Motor neuron (in vitro differentiated cells): ENCODE measurements around the gene BRWD1. TPM values are rescaled to one million over a fixed set of nuclear protein-coding genes. Genes with fewer than 3 reads are reported as not detected.

Experiments used
- ATAC-seq, 8 experiments: fragments of 200-7000 bp; cut with Tn5 transposase; replicated peaks in 6 of 8; 2 replicates each; pipeline ENCODE4 v1.8.0; 2021; ENCODE audit warnings: mild to moderate bottlenecking in 8 of 8, moderate library complexity in 8 of 8
- H3K27ac ChIP-seq, 2 donors: fragments of 250-450 bp; sonication (Bioruptor Pico); 2 replicates each; pipeline ENCODE4 v1.9.0; 2021; ENCODE audit warnings: antibody characterized with exemption in 2 of 2, mild to moderate bottlenecking in 2 of 2, moderate library complexity in 1 of 2
- H3K4me1 ChIP-seq, 2 donors: fragments of 250-450 bp; sonication (Bioruptor Pico); replicated peaks in 1 of 2; 2 replicates each; pipeline ENCODE4 v1.6.1; 2021; ENCODE audit warnings: antibody characterized with exemption in 2 of 2, mild to moderate bottlenecking in 2 of 2, moderate library complexity in 1 of 2
- H3K4me3 ChIP-seq, 5 donors: fragments of 250-450 bp; sonication (Bioruptor Pico); 2 replicates each; pipeline ENCODE4 v1.9.0; 2021; ENCODE audit warnings: antibody characterized with exemption in 5 of 5, mild to moderate bottlenecking in 5 of 5, moderate library complexity in 4 of 5
- WGBS, 10 experiments: fragments of 450-650 bp; shearing (Covaris generic); methylation state at CpG; one replicate each; pipeline ENCODE4 v1.0.0; 2022; 5-methylcytosine and 5-hydroxymethylcytosine counted together
- in situ Hi-C, 9 experiments: fragments of 400-800 bp; cut with MboI; loops; one replicate each; pipeline ENCODE4 v1.15.0; 2021; ENCODE audit warnings: low sequenced_read_pairs in 9 of 9, low pct_unique_long_range_greater_than_20kb in 2 of 9; ENCODE audit not compliant: unreplicated experiment in 9 of 9
- total RNA-seq, 8 experiments: library from RNA; unstranded; fragments of 300-600 nt; gene quantifications; 2 replicates each; pipeline versions ENCODE4 v1.2.3 to v1.2.4, GENCODE V29; 2022

Gene BRWD1
- 10 to 100 TPM; 32.5 to 92.8 (median 71.6) TPM for total RNA-seq

- 0 to 2% (median 0%) methylated on average over 2 to 8 of the region's 78 CpGs; no CpG with 5 or more reads in 7 of the 10 experiments for WGBS, 10 experiments
- Histone ChIP-seq H3K4me1 (peaks cover 5 to 10% of the 10 kb centered on the region in 2 donors), H3K4me3 (peak within 1 kb of the TSS; percentile 55 to 95 (median 79)), H3K27ac (peak within 1 kb of the TSS; percentile 99)
- ATAC-seq, result peak; percentile 64 to 75 (median 68)
- in situ Hi-C loops, result no loop called here
These were observed at the start of gene BRWD1 for GRCh38 chr21:39313571-39314142. Gene BRWD1 (minus strand): TSS chr21:39313632. CDS start chr21:39313491, 141 bp downstream.

GRCh38 chr21:39362733-39363132 lies 49.3 kb upstream of the BRWD1 start:
- no peak for ATAC-seq
- no peak overlapping the region for H3K4me3 ChIP-seq
- H3K27ac ChIP-seq, result no peak overlapping the region
- no peaks in the 10 kb centered on the region for H3K4me1 ChIP-seq
- 71 to 100% (median 81%) methylated on average over 1 to 3 of the region's 3 CpGs; no CpG with 5 or more reads in 3 of the 10 experiments for WGBS, 10 experiments
- in situ Hi-C loops, result no loop called here

GRCh38 chr21:39359382-39359781 lies 46.0 kb upstream of the BRWD1 start:
- no peak overlapping the region for H3K27ac ChIP-seq
- no peaks in the 10 kb centered on the region for H3K4me1 ChIP-seq
- ATAC-seq, result no peak
- in situ Hi-C loops, result no loop called here
- H3K4me3 ChIP-seq, result no peak overlapping the region
- 59 to 90% (median 77%) methylated on average over 1 to 3 of the region's 4 CpGs; no CpG with 5 or more reads in 2 of the 10 experiments for WGBS, 10 experiments

- no peak for ATAC-seq
These were observed 39.9 kb upstream of the BRWD1 start for GRCh38 chr21:39353295-39353694.

DNA sequence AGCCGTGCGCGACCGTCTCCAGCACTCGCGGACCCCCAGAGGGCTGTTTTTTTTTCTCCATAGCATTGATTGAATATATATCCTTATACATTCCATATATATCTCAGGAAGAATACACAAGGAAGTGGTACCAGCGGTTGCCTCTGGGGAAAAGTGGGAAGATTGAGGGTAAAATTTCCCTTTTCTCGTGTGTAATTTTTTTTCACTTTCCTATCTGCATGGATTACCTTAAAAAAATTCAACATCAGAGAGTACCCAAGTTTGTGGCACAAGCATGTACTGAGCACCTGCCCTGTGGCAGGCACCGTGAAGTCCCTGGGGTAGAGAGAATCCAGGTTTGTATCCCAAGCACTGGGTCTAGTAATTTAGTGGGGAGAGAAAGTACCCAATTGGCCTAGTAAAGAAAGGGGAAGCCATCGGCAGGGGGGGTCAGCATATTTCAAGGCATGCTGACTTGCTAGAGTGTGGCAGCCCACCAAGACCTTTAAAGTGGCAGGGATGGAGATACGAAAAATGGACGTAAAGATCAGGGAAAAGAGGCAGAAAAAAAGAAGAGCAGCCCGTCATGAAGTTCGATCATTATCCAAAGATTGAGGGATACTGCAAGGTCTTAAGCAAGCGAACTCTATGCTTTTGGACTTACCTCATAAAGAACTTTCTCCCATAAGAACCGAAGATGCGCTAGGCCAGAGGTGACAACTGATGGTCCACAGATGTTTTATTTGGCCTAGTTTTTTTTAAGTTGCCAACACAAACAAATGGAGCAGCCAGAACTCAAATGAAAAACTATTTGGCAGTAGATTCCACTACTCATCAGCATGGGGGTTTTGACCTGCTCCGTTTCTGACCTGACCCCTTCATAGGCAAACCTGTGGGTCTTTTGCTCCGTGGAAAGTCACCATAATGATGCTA lies 36.9 kb upstream of the BRWD1 start:
- WGBS, 10 experiments, result 53 to 100% (median 81%) methylated on average over 1 to 15 of the region's 19 CpGs
- H3K4me3 ChIP-seq, result peak overlapping the region; percentile 36 to 54 (median 40)
- in situ Hi-C loops, result no loop called here
- peaks cover 13 to 20% of the 10 kb centered on the region in 2 donors for H3K4me1 ChIP-seq
- H3K27ac ChIP-seq, result peak overlapping the region; percentile 81
- ATAC-seq, result no peak

More at GRCh38 chr21:39353295-39353694, 39.9 kb upstream of the BRWD1 start:
- 0 to 100% (median 82%) methylated on average over 1 to 3 of the region's 3 CpGs for WGBS, 10 experiments
- peaks cover 0 to 5% of the 10 kb centered on the region in 2 donors for H3K4me1 ChIP-seq
- H3K4me3 ChIP-seq, result no peak overlapping the region
- H3K27ac ChIP-seq, result no peak overlapping the region
- in situ Hi-C loops, result no loop called here

DNA sequence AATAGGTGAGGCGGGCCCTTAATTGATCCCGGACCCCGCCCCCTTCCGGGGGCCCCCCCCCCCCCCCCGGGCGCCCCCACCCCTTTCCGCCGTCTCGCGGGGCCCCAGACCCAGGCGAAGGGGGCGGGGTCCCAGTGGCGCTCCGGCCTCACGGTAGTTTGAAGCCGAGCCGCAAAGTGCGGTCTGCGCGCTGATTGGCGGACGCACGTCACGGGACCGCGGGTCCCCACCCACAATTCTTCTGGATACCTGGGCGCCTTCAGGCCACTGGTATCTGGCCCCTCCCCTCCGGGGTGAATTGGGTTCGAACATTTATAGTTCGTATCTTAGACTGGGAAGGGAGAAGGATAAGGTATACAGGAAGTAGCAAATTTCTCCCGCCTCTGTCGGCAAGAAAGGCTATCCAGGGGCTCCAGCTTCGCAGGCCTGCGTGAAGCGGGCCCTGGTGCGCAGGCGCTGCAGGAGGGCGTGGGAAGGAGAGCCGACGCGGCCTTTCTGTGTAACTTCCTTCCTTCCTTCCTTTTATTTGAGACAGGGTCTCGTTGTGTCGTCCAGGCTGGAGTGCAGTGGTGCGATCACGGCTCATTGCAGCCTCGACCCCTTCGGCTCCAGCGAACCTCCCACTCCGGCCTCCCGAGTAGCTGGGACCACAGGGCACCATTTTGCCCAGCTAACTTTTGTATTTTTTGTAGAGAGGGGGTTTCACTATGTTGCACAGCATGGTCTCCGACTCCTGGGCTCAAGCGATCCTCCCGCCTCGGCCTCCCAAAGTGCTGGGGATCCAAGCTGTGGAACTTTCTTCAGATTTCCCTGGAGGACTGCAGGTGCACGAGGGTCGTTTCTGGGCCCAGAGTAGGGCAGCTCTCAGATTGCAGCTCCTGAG lies 36.0 kb upstream of the BRWD1 start:
- Histone ChIP-seq H3K27ac (peak overlapping the region; percentile 81), H3K4me1 (peaks cover 19 to 26% of the 10 kb centered on the region in 2 donors), H3K4me3 (peak overlapping the region; percentile 36 to 54 (median 40))
- in situ Hi-C loops, result no loop called here
- WGBS, 10 experiments, result 0 to 100% (median 40%) methylated on average over 1 to 20 of the region's 56 CpGs; no CpG with 5 or more reads in 3 of the 10 experiments
- ATAC-seq, result peak; percentile 80 to 91 (median 87)

DNA sequence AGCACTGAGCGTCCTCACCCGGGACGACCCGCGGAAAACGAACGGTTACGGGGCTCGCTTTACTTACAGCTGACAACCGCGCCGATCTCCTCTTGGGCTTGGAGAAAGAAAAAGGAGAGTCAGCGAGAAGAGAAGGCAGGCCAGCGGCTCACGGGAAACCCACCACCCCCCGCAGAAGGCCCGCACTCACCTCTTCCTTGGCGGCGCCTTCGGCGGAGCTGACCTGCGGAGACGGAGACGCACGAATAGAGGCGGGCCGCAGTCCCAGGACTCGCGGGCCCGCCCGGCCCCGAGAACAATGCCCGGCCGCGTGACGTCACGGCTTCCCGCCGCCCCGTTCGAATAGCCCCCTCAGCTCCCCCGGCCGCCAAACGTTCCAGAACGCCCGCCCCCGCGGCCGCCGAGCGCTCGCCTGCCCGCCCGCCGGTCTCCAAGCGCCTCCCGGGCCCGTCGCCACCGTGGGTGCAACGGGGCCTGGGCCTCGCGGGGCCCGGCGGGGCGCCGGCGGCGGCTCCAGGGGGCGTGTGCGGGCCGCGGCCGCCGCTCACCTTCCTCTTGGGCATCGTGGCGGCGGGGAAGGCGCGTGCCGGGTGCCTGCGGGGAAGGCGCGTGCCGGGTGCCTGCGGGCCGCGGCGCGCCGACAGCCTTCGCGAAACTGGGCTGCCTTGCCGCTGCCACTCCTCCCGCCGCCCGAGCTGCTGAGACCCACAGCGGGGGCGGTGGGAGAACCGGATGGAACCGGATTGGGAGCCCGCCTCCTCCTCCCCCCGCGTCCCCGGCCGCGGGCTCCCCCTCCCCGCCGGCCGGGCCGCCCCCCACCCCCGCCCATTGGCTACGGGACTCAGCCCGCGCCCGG lies 35.2 kb upstream of the BRWD1 start, which contains the start of gene HMGN1:
Gene HMGN1, minus strand, starts transcription at position 734 of the 856 bp plus-strand sequence. Its CDS starts 171 bp downstream, at position 563.
- peak; percentile 65 to 83 (median 76) for ATAC-seq
- peaks cover 19 to 28% of the 10 kb centered on the region in 2 donors for H3K4me1 ChIP-seq
- peak within 1 kb of the TSS; percentile 73 to 99 (median 92) for H3K4me3 ChIP-seq
- peak within 1 kb of the TSS; percentile 99 for H3K27ac ChIP-seq
- WGBS, 10 experiments, result 0 to 2% (median 0%) methylated on average over 4 to 17 of the region's 116 CpGs; no CpG with 5 or more reads in 5 of the 10 experiments
- in situ Hi-C loops, result no loop called here

- Histone ChIP-seq H3K4me3 (peak overlapping the region; percentile 73 to 99 (median 92)), H3K27ac (peak overlapping the region; percentile 99), H3K4me1 (peaks cover 19 to 28% of the 10 kb centered on the region in 2 donors)
- in situ Hi-C loops, result no loop called here
- ATAC-seq, result peak in 2 of 8 experiments; percentile 1
- WGBS, 10 experiments, result 0 to 9% (median 0%) methylated on average over 2 to 11 of the region's 11 CpGs; no CpG with 5 or more reads in 3 of the 10 experiments
These were observed 34.6 kb upstream of the BRWD1 start for GRCh38 chr21:39348040-39348354.

GRCh38 chr21:39347537-39347936 lies 34.1 kb upstream of the BRWD1 start:
- peaks cover 19 to 28% of the 10 kb centered on the region in 2 donors for H3K4me1 ChIP-seq
- H3K4me3 ChIP-seq, result peak overlapping the region; percentile 73 to 99 (median 92)
- WGBS, 10 experiments, result 0 to 50% (median 12%) methylated on average over 2 to 10 of the region's 10 CpGs; no CpG with 5 or more reads in 1 of the 10 experiments
- H3K27ac ChIP-seq, result no peak overlapping the region
- in situ Hi-C loops, result no loop called here
- no peak for ATAC-seq

- WGBS, 10 experiments, result 42 to 93% (median 50%) methylated on average over 4 to 7 of the region's 7 CpGs; no CpG with 5 or more reads in 1 of the 10 experiments
- Histone ChIP-seq H3K4me1 (peaks cover 19 to 28% of the 10 kb centered on the region in 2 donors), H3K27ac (no peak overlapping the region), H3K4me3 (peak overlapping the region; percentile 73 to 99 (median 92))
- in situ Hi-C loops, result no loop called here
- no peak for ATAC-seq
These were observed 33.4 kb upstream of the BRWD1 start for GRCh38 chr21:39346671-39347331.

GRCh38 chr21:39346206-39346605 lies 32.8 kb upstream of the BRWD1 start:
- H3K4me3 ChIP-seq, result peak overlapping the region in 3 of 5 donors; percentile 5 to 99 (median 73)
- H3K4me1 ChIP-seq, result peaks cover 19 to 28% of the 10 kb centered on the region in 2 donors
- WGBS, 10 experiments, result 32 to 86% (median 38%) methylated on average over 1 to 3 of the region's 3 CpGs
- H3K27ac ChIP-seq, result no peak overlapping the region
- ATAC-seq, result no peak
- in situ Hi-C loops, result no loop called here
